NCI-H524 (cell line): Measurements from ENCODE around the gene SH3D19.

ENCODE experiments used
- DNase-seq, 2 experiments: peaks; one replicate each; lab custom pipeline; 2025; lab: John Stamatoyannopoulos, UW

Gene SH3D19

DNA sequence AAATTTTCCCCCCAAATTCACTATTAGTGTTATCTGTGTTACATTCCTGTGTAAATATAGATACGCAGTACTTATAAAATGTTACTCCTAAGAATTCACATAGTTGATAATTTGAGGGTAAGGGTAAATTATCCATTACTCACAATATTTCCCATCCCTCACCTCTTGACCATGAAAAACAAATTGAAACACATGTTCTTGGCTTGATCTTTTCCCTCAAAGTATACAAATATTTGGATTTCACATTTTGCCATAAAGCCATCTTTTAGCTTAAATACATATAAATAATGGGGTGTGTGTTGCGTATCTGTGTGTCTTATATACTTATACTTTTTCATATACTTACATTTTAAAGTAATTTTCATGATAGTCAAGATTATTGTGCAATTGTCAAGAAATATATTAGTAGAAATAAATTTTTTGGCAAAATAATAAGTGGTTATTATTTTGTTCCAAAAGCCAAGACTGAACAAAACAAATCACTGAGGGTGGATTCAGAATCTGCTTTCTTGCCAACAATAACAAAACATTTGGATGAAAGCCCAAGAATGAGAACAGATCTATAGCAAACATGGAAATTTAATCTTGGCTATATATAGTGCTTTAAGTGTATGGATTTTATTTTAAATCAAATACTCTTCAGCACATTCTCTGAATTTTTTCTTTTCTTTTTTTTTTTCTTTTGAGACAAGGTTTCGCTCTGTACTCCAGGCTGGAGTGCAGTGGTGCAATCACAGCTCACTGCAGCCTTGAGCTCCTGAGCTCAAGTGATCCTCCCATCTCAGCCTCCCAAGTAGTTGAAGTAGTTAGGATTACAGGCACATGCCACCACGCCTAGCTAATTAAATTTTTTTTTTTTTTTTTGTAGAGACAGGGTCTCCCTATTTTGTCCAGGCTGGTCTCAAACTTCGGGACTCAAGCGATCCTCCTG is 97.0 kb downstream of the SH3D19 start:
- no peak for DNase-seq

GRCh38 chr4:151227731-151228130 is 97.7 kb downstream of the SH3D19 start:
- DNase-seq = no peak

- DNase-seq = no peak
Measured at GRCh38 chr4:151227172-151227571, 98.2 kb downstream of the SH3D19 start.

- no peak for DNase-seq
Measured at GRCh38 chr4:151226004-151226932, 99.1 kb downstream of the SH3D19 start.

GRCh38 chr4:151223465-151223864 is 101.9 kb downstream of the SH3D19 start:
- DNase-seq = no peak

DNA sequence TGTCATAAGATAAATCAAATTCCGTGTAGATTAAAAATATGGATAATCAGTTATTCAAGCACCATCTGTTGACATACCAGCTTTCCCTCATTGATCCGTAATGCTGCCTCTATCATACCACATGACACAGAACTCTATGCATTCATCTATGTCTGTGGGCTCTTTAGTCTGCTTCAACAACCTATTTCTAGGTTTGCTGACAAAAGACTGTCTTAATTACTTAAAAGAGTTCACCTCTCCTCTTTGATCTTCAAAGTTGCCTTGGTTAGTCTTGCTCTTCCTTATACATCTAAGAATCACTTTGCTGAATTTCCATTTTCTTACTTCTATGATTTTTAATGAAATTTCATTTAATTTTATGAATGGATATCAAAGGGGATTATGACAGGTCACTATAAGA is 105.5 kb downstream of the SH3D19 start:
- no peak for DNase-seq

GRCh38 chr4:151219091-151219490 is 106.3 kb downstream of the SH3D19 start:
- DNase-seq = peak in 1 of 2 experiments; percentile 51

DNA sequence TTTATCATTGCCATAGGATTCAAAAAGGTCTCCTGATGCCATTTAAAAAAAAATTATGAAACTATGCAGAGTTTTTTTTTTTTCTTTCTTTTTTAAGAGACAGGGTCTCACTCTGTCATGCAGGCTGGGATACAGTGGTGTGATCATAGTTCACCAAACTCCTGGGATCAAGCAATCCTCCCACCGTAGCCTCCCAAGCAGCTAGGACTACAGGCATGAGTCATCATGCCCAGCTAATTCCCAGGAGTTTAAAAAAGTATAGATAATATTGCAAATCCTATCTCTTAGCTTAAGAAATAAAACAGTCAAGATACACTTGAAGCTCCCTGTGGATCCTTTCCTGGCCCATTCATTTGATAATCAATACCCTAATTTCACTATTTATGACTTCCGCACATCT is 107.1 kb downstream of the SH3D19 start:
- DNase-seq = no peak

GRCh38 chr4:151217326-151217725 is 108.1 kb downstream of the SH3D19 start:
- DNase-seq = no peak

DNA sequence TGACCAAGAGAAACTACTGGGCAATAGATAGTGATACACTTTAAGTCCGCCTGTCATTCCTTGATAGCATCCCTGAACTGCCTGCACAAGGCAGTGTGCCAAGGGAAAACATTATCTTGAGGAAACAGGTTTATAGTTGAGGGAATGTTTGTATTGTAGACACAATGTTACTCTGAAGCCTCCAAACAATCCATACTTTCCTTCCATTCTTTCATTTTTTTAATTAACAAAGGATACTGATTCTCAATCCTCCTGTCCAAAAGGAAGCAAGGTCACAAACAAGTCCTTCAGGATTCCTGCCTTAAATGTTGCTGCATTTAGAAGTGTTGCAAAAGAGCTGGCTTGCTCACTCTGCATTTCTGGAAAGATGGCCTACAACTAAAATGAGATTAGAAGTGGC is 110.1 kb downstream of the SH3D19 start:
- no peak for DNase-seq

GRCh38 chr4:151207868-151208267 is 117.5 kb downstream of the SH3D19 start:
- no peak for DNase-seq

GRCh38 chr4:151207186-151207585 is 118.2 kb downstream of the SH3D19 start:
- no peak for DNase-seq

DNA sequence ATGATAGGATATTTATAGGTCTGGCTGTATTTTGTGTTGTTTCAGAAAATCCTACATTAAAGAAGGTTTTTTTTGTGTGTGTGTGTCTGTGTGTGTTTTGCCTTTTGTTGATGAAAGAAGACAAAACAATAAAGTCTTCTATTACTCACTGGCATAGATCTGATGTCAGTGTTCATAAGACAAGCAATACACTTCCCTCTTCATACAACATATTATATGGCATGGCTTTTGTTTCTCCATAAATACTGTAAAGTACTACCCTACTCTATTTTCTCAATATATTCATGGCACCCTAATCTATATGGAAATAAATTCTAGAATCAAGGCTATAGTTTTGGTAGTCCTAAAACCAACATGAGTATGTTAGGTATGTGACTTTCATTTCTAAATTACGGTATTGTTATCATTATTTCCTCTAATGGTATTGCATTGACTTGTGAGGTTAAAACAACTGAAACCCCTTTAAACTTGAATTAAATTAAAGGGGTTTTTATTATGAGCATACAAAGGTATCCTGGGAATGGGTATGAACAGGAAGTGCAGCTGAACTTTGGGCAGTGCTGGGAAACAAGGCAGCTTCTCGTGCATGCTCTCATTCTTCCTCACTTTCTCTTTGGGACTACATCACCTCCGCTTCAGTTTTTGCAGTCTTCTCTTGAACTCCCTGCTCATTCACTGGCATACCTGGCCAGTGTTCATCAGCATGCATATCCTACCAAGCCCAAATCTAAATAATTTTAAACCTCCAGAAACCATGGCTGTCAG is 119.0 kb downstream of the SH3D19 start:
- DNase-seq = no peak

DNA sequence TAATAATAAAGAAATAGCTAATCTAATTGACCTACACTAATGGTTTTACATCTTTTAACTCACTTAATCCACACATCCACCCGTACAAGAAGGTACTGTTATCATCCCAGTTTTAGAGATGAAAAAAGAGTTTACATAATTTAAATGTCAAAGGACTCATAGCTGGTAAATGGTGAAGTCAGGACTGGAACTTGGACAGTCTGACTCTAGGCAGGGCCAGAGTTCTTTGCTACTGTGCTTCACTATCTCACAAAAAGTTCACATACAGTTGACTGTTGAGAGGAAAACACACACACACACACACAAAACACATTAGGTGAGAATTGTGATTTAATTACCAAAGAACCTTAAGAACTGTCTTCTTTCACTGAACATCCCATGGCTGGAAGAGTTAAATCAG is 119.7 kb downstream of the SH3D19 start:
- no peak for DNase-seq

GRCh38 chr4:151204925-151205524 is 120.4 kb downstream of the SH3D19 start:
- no peak for DNase-seq

GRCh38 chr4:151202851-151203455 is 122.5 kb downstream of the SH3D19 start:
- DNase-seq = no peak

DNA sequence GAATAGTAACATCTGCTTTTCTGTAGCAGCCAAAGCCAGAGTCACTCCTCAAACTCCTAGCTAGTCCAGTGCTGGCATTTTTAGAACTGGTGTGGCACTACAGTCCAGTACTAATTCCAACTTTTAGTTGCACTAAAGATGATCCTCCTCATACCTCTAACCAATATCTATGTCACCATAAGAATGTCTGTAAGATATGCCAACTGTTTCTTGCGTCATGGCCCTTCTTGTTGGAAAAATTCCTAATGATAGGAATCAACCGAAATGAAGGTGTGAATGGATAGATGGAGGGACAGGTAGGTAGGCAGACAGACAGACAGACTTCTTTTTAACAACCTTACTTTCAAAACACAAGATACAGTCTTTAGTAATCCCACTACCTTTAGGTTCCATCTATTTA is 123.0 kb downstream of the SH3D19 start:
- DNase-seq = no peak

- no peak for DNase-seq
Measured at GRCh38 chr4:151199319-151200190, 125.8 kb downstream of the SH3D19 start.

- no peak for DNase-seq
Measured at GRCh38 chr4:151198748-151199147, 126.7 kb downstream of the SH3D19 start.

DNA sequence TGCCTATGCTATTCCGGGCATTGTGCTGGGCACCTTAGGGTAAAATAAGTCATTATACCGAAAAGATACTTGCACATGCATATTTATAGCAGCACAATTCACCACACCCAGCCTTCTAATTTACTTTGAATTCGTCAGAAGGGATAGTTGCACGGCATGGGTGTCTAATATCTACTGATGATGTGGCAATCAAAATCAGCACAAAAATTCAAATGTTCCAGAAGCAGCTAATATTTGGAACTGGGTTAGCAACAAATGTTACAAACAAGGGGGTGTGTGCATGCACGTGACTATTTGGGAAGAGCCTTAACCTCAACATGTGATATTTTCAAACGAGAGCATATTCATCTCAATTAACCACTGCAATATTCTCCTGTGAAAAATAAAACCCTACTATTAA is 128.2 kb downstream of the SH3D19 start:
- no peak for DNase-seq
